Hepatocyte (in vitro differentiated cells): ENCODE data around the gene NR2C2.

ENCODE experiments used
- EZH2 ChIP-seq: fragments of 200-600 bp; sonication (generic); IDR thresholded peaks from 2 replicates; pipeline ENCODE4 v1.6.1; 2016; ENCODE audit warnings: antibody characterized with exemption, mild to moderate bottlenecking, borderline replicate concordance
- EZH2phosphoT487 ChIP-seq: fragments of 200-600 bp; sonication (generic); IDR thresholded peaks from one replicate; pipeline ENCODE4 v1.6.1; 2018; ENCODE audit warnings: antibody characterized with exemption, mild to moderate bottlenecking, low read depth, moderate library complexity; ENCODE audit not compliant: unreplicated experiment, severe bottlenecking
- TF ChIP-seq, protein P1 (sequence below): fragments of 200-600 bp; sonication (generic); IDR thresholded peaks from 2 replicates; pipeline ENCODE4 v1.5.1; 2016; ENCODE audit warnings: antibody characterized with exemption, mild to moderate bottlenecking; ENCODE audit not compliant: poor library complexity

GRCh38 chr3:15009167-15009566, 61.8 kb downstream of the NR2C2 start:
- TF ChIP-seq, protein P1, sequence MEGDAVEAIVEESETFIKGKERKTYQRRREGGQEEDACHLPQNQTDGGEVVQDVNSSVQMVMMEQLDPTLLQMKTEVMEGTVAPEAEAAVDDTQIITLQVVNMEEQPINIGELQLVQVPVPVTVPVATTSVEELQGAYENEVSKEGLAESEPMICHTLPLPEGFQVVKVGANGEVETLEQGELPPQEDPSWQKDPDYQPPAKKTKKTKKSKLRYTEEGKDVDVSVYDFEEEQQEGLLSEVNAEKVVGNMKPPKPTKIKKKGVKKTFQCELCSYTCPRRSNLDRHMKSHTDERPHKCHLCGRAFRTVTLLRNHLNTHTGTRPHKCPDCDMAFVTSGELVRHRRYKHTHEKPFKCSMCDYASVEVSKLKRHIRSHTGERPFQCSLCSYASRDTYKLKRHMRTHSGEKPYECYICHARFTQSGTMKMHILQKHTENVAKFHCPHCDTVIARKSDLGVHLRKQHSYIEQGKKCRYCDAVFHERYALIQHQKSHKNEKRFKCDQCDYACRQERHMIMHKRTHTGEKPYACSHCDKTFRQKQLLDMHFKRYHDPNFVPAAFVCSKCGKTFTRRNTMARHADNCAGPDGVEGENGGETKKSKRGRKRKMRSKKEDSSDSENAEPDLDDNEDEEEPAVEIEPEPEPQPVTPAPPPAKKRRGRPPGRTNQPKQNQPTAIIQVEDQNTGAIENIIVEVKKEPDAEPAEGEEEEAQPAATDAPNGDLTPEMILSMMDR: no peak
- TF ChIP-seq EZH2phosphoT487 (no peak), EZH2 (no peak)
